ENCODE data around the gene HSD17B8.

The HSD17B8 gene

GRCh38 chr6:33171880-33172687 is 32.4 kb upstream of the HSD17B8 start:
- no peak for DNase-seq

DNA sequence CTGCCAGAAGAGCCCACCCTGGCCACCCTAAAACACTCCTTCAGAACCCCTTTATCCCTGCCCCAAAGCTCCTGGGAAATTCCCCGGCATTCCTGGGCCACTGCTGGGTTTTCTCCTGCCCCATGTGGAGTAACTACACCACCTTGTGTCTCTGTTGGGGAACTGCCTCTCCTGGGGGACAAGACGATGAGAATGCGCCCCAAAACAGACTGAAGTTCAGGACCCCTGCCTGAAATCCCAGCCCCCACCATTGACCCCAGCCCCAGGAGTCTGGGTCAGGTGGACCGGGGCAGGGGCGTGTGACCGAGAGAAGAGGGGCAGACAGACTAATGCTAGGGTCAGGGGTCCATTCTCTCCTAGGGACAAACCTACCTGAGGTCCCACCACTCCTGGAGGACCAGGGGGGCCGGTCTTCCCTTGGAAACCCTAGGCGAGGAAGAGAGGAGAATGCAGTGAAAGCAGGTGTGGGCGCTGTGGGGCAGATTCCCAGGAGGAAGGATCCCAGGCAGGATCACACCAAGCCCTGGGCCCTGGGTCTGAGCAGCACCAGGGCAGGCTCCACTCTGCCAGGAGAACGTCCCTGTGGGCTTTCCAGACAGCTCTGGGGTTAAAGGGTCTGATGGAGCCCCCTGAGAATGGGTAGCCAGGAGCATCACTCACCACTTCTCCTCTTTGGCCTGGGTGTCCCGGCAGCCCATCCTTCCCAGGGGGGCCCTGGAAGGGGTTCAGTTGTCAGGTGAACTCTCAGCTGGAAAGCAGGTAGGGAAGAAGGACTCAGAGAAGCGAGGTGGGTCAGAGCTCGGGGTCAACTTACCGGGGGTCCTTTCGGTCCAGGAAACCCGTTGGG is 31.5 kb upstream of the HSD17B8 start:
- no peak for DNase-seq

- no peak for DNase-seq
These were observed 30.8 kb upstream of the HSD17B8 start for GRCh38 chr6:33173535-33174180.

DNA sequence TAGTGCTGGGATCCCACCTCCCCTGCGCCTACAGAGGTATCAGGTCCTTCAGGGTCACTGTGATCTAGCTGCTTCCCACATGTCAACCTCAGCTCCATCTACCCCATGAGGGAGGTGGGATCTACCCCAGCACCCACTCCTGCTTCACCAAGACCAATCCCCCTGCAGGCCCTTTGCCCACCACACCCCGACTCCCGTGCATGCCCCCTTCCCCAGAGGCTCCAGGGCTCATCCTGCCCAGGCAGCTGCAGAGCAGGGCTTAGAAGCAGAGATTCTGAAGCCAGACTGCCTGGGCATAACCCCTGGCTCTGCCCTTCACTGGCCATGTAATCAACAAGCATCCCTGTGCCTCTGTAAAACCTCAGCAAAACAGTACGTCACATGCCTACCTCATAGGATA is 29.7 kb upstream of the HSD17B8 start:
- no peak for DNase-seq

DNA sequence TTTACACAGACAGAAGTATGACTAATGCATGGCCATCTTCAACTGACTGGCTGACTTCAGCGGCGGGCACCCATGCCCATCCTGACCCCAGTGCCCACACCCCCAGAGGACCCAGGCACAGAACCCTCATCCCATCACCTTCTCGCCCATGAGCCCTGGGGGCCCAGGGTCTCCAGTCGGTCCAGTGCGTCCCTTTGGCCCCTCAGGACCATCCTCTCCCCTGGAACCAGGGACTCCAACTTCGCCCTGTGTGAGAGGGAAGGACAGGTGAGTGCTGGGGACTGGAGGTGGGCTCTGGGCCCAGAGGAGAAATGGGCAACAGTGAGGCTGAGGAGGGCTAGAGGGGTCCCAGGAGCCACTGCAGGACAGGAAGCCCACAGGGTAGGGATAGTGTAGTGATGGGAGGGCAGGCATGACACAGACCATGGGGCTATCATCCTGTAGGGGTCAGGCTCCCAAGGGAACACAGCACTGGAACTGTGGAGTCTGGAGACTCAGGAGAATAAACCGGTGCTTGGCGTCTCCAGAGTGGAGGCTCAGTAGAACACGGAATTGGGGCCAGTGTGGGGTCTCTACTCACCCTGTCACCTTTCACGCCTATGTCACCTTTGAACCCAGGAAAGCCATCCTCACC is 28.9 kb upstream of the HSD17B8 start:
- no peak for DNase-seq

DNA sequence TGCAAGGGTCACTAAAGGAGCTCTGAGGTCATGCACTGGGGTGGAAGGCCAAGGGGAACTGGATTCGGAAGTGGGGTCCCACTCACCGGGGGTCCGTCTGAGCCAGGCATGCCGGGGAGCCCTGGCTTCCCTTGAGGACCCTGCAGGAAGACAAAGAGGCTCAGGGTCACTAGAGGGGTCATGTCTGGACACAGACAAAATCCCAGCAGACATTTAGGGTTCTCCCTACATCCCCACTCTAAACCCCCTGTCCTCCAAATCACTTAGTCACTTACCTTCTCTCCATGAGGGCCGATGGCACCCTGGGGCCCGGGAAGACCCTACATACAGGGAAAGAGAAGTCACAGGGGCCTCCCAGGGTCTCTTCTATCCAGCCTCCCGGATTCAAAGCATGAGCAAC is 27.5 kb upstream of the HSD17B8 start:
- no peak for DNase-seq

- no peak for DNase-seq
These were observed 26.7 kb upstream of the HSD17B8 start for GRCh38 chr6:33177552-33178446.

DNA sequence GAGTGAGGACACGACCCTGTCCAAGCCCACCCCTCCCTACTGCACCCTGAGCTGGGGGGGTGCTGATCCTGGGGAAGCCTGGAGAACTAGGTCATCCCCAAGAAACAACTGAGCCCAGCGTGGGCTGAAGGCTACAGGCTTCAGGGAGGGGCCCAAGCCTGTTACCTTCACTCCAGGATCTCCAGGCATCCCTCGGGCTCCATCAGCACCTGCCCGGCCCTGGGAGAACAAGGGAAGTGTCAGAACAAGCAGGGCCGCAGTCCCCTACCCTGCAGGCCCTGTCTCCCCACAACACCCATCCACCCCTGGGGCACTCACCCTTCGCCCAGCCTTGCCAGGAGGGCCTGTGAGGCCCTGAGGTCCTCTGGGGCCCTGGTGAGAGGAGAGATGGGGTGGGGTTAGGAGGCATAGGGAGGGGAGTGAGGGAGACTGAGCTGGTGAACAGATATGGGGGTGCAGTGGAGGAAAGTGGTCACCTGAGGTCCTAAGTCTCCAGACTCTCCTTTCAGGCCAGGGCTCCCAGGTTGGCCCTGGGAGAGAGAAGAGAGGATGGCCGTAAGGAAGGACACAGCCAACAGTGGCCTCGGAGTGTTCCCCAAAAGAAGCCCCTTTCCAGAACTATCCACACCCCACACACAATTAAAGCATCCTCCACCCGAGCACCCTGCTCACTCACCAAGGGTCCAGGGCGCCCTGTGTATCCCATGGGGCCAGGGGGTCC is 25.5 kb upstream of the HSD17B8 start:
- DNase-seq = no peak

GRCh38 chr6:33181141-33181540 is 23.3 kb upstream of the HSD17B8 start:
- no peak for DNase-seq

DNA sequence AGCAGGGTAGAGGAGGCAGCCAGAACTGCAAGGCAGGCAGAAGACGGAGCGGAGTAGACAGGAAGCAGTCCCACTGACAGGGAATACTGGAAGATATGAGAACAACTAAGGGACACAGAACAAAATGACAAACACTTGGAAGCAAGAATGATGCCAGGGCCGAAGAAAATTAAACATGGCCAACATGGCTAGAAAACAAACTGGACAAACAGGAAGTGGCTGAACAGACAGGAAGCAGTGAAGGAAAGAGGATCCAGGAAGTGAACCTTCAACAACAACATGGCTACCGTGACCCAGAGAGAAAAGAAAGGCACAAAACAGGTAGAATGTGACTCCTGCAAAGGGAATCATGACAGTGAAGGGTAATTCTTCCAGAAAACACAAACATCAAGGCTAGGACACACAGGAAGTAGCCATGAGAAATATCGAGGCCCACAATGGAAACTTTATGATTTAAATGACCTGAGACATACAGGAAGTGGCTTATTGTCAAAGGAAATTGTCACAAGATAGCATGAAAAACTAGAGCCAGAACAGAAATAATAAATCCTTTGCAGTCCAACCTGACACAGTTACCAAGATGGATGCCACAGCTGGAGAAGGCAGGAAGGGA is 21.3 kb upstream of the HSD17B8 start:
- DNase-seq = no peak

- DNase-seq = no peak
These were observed 19.3 kb upstream of the HSD17B8 start for GRCh38 chr6:33185190-33185589.

- DNase-seq = no peak
These were observed 18.7 kb upstream of the HSD17B8 start for GRCh38 chr6:33185654-33186187.

GRCh38 chr6:33187809-33188208 is 16.6 kb upstream of the HSD17B8 start:
- DNase-seq = no peak

GRCh38 chr6:33189164-33189563 is 15.3 kb upstream of the HSD17B8 start:
- DNase-seq = no peak

- no peak for DNase-seq
These were observed 14.6 kb upstream of the HSD17B8 start for GRCh38 chr6:33189625-33190448.

DNA sequence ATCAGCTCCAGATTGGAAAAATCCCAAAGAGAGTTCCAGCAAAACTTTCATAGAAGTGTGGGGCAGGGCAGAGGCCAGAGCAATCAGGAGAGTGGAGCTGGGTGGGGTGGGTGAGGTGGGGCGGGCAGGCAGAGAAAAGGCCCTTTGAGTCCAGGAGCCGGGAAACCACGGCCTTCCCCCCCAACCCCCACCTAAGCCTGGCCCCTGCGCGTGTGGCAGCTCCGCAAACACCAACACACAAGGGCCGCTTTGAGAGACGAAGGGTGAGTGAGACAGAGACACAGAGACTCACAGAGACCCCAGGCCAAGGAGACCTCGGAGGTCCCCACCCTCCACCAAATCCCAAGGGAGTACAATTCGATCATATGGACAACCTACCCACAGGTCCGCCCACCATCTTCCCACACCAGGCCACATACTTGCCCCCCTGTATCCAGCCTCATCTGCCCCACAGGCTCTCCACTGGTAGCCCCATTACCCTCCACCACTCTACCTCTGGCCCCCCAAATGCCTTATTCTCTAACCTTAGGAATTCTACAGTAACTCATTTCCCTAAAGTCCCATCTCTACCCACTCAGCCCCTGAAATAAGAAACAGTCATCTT is 13.8 kb upstream of the HSD17B8 start:
- DNase-seq = no peak

- no peak for DNase-seq
These were observed 12.9 kb upstream of the HSD17B8 start for GRCh38 chr6:33191383-33192104.

DNA sequence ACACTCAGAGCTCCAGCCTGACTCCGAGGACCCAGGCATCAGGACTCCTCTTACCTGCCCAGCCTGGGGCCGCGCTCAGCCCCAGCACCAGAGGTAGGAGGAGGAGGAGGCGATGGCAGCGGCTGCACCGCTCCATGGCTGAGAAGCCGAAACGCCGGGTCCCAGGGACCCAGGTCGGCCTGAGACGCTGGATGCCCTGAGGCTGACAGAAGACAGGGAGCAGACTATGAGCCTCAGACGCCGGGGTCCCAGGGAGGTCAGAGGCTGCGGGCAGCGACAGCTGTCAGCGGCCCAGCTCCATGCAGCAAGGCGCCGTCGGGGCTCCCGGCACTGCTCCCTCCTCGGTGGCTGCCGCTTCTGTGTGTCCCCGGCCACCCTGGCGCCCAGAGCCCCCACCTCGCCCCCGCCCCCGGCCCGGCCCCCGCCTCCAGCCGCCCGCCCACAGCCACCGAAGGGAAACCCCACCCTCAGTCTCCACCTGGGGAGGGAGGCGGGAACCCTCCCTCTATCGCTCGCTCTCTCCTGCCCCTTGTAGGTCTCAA is 12.3 kb upstream of the HSD17B8 start, which contains the start of gene COL11A2:
TSS of gene COL11A2 (minus strand) at position 363 of the 542 bp plus-strand sequence. CDS start at position 136, 227 bp downstream.
- no peak for DNase-seq
